ENCODE measurements around the gene PKDCC.

DNA sequence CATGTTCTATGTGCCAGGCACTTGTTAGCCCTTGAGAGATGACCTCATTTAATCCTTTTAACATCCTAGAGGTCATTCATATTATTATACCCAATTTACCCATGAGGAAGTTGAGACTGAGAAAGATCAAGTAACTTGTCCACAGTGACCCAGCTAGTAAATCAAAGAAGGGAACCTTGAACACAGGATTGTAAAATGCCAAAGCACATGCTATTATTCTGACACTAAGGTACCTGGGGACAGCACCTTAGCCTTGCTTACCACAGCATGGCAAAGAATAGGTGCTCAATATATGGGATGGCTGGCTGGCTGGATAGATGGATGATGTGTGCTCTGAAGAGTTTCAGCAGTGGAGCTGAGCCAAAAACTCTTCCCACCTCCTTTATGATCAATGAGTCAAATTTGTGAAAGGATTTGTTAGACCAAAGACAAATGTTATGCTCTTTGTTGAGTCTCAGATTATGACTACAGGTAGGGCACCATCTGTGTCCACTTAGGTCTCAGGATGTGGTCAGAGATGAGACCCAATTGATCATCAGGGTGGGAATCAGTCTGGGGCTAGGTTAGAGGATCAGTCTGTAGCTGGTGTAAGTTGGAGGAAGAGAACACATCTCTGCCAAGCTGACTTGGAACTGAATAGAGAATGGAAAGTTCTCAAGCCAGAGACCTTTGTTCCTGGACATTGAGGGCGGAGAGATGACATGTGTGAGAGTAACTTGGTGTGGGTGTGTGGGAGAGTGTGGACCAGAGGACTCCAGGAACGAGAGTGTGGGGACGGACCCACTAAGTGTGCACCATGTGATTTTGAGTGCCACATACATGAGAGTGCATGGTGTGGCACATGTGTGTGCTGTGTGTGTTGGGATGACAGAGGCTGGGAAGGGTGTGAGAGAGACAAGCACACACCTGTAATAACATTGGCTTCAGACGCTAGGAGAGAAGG is 16.3 kb upstream of the PKDCC start:
- TF ChIP-seq EZH2 (IDR thresholded peaks at IDR 0.05) (no peak), POLR2AphosphoS5 (IDR thresholded peaks at IDR 0.05; ENCODE audit: borderline replicate concordance, low read depth, low read length) (no peak), FOXP2 (optimal IDR thresholded peaks at IDR 0.05; ENCODE audit: control extremely low read depth, extremely low read length, insufficient read depth) (no peak)
